Osteoblast (primary cell): ENCODE data around the gene INTS14. TPM values are rescaled to one million over a fixed set of nuclear protein-coding genes. Genes with fewer than 3 reads are reported as not detected.

Experiments used
- DNase-seq: peaks from one replicate; pipeline ENCODE4 v3.0.0; 2011; ENCODE audit warnings: low spot score, mixed read lengths; ENCODE audit not compliant: insufficient read length; ENCODE audit errors: missing footprints
- H2AFZ ChIP-seq: 2 replicates; pipeline ENCODE4 v1.6.0; 2011; ENCODE audit warnings: mild to moderate bottlenecking, low read length
- H3K27ac ChIP-seq: 2 replicates; pipeline ENCODE4 v1.5.1; 2011; ENCODE audit warnings: mild to moderate bottlenecking, low read depth, low read length, moderate library complexity
- H3K27me3 ChIP-seq: 2 replicates; pipeline ENCODE4 v1.6.0; 2012; ENCODE audit warnings: mild to moderate bottlenecking, control low read depth, inconsistent platforms, low read length, moderate library complexity; ENCODE audit not compliant: insufficient read depth
- H3K36me3 ChIP-seq: 2 replicates; pipeline ENCODE4 v1.5.1; 2011; ENCODE audit warnings: mild to moderate bottlenecking, low read length, control low read depth, moderate library complexity; ENCODE audit not compliant: insufficient read depth
- H3K4me1 ChIP-seq: 2 replicates; pipeline ENCODE4 v1.5.1; 2011; ENCODE audit warnings: mild to moderate bottlenecking, low read length, control low read depth, moderate library complexity; ENCODE audit not compliant: insufficient read depth
- H3K4me2 ChIP-seq: 2 replicates; pipeline ENCODE4 v1.6.0; 2011; ENCODE audit warnings: mild to moderate bottlenecking, low read length; ENCODE audit not compliant: insufficient read depth
- H3K4me3 ChIP-seq: fragments of 200-600 bp; sonication (generic); 3 replicates; pipeline ENCODE4 v1.5.1; 2012; ENCODE audit warnings: mild to moderate bottlenecking, low read length, inconsistent platforms; ENCODE audit not compliant: insufficient read depth
- H3K79me2 ChIP-seq: 2 replicates; pipeline ENCODE4 v1.6.0; 2012; ENCODE audit warnings: mild to moderate bottlenecking, low read length, control low read depth, inconsistent platforms; ENCODE audit not compliant: insufficient read depth
- H3K9me3 ChIP-seq: 2 replicates; pipeline ENCODE4 v1.5.1; 2011; ENCODE audit warnings: low read depth, low read length, control low read depth
- H4K20me1 ChIP-seq: 2 replicates; pipeline ENCODE4 v1.6.0; 2012; ENCODE audit warnings: mild to moderate bottlenecking, low read length, control low read depth; ENCODE audit not compliant: insufficient read depth
- total RNA-seq: library from RNA; depleted of rRNA; stranded (reverse); fragments of >200 nt; gene quantifications from 2 replicates; pipeline ENCODE4 v1.2.3, GENCODE V29; 2012
- TF ChIP-seq, protein P1 (sequence below): IDR thresholded peaks from 2 replicates; pipeline ENCODE4 v1.5.1; 2011; ENCODE audit warnings: mild to moderate bottlenecking, low read depth, low read length, moderate library complexity; ENCODE audit errors: extremely low read depth

Gene INTS14
- total RNA-seq, 1 donor = 31.5 TPM

- no peak overlapping the region for H3K4me3 ChIP-seq
- peaks cover 3% of the 10 kb centered on the region for H3K4me1 ChIP-seq
- TF ChIP-seq, protein P1, sequence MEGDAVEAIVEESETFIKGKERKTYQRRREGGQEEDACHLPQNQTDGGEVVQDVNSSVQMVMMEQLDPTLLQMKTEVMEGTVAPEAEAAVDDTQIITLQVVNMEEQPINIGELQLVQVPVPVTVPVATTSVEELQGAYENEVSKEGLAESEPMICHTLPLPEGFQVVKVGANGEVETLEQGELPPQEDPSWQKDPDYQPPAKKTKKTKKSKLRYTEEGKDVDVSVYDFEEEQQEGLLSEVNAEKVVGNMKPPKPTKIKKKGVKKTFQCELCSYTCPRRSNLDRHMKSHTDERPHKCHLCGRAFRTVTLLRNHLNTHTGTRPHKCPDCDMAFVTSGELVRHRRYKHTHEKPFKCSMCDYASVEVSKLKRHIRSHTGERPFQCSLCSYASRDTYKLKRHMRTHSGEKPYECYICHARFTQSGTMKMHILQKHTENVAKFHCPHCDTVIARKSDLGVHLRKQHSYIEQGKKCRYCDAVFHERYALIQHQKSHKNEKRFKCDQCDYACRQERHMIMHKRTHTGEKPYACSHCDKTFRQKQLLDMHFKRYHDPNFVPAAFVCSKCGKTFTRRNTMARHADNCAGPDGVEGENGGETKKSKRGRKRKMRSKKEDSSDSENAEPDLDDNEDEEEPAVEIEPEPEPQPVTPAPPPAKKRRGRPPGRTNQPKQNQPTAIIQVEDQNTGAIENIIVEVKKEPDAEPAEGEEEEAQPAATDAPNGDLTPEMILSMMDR = no peak
- no peaks in the 10 kb centered on the region for H3K36me3 ChIP-seq
- DNase-seq = no peak
- no peaks in the 10 kb centered on the region for H3K9me3 ChIP-seq
- no peaks in the 10 kb centered on the region for H4K20me1 ChIP-seq
- no peaks in the 10 kb centered on the region for H3K79me2 ChIP-seq
- no peaks in the 10 kb centered on the region for H3K27me3 ChIP-seq
- no peak overlapping the region for H3K4me2 ChIP-seq
- H2AFZ ChIP-seq = no peak overlapping the region
- H3K27ac ChIP-seq = no peak overlapping the region
Measured at GRCh38 chr15:65631503-65631902, 20.6 kb upstream of the INTS14 start.

DNA sequence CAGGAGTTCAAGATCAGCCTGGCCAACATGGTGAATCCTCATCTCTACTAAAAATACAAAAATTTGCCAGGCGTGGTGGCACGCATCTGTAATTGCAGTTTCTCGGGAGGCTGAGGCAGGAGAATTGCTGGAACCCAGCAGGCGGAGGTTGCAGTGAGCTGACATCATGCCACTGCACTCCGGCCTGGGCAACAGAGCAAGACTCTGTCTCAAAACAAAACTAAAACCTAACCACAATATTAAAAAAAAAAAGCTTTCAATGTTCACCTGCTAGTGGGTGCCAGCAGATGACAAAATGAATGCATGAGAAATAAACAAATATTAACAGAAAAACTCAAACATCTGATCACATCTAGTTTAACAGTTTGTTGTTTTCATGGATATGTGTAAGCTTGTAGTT, 19.8 kb upstream of the INTS14 start:
- no peak overlapping the region for H2AFZ ChIP-seq
- no peak overlapping the region for H3K4me3 ChIP-seq
- TF ChIP-seq, protein P1 = no peak
- peaks cover 3% of the 10 kb centered on the region for H3K4me1 ChIP-seq
- no peak overlapping the region for H3K4me2 ChIP-seq
- no peaks in the 10 kb centered on the region for H3K36me3 ChIP-seq
- H3K27me3 ChIP-seq = no peaks in the 10 kb centered on the region
- H3K9me3 ChIP-seq = no peaks in the 10 kb centered on the region
- H3K27ac ChIP-seq = no peak overlapping the region
- H3K79me2 ChIP-seq = no peaks in the 10 kb centered on the region
- DNase-seq = no peak
- no peaks in the 10 kb centered on the region for H4K20me1 ChIP-seq

- Histone ChIP-seq H3K27ac (no peak overlapping the region), H4K20me1 (no peaks in the 10 kb centered on the region), H3K27me3 (no peaks in the 10 kb centered on the region), H3K4me1 (peaks cover 3% of the 10 kb centered on the region), H2AFZ (no peak overlapping the region), H3K9me3 (no peaks in the 10 kb centered on the region), H3K4me3 (no peak overlapping the region), H3K4me2 (no peak overlapping the region), H3K36me3 (peaks cover 6% of the 10 kb centered on the region), H3K79me2 (no peaks in the 10 kb centered on the region)
- no peak for DNase-seq
- TF ChIP-seq, protein P1 = no peak
Measured at GRCh38 chr15:65629548-65629947, 18.6 kb upstream of the INTS14 start.

DNA sequence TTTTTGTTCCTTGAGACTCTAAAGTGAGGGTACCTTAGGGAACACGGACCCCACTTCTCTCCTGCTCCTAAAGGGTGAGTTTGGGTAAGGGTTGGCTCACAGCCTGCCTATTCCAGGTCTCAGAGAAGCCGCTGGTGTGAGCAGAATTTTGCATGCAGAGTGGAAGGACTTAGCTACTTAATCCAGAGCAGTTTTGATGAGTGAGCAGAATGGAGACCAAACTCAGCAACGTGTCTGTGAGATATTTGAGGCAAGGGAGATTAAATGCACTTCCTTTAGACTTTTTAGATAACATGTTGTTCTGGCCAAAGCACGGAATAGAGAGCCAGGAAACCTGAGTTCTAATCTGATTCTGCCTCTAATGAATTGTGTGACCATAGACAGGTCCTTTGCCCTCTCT, 15.9 kb upstream of the INTS14 start:
- H3K27ac ChIP-seq = no peak overlapping the region
- H3K4me1 ChIP-seq = no peaks in the 10 kb centered on the region
- H3K27me3 ChIP-seq = no peaks in the 10 kb centered on the region
- no peak overlapping the region for H3K4me2 ChIP-seq
- TF ChIP-seq, protein P1 = no peak
- no peaks in the 10 kb centered on the region for H4K20me1 ChIP-seq
- H3K4me3 ChIP-seq = no peak overlapping the region
- H3K36me3 ChIP-seq = peaks cover 8% of the 10 kb centered on the region
- no peak for DNase-seq
- no peak overlapping the region for H2AFZ ChIP-seq
- no peaks in the 10 kb centered on the region for H3K9me3 ChIP-seq
- no peaks in the 10 kb centered on the region for H3K79me2 ChIP-seq
